Fibroblast of mammary gland (primary cell): Measurements from ENCODE around the gene OR6M1.

Source experiments
- DNase-seq: peaks from one replicate; pipeline ENCODE4 v3.0.0-alpha.2; 2010; ENCODE audit warnings: low read depth
- H3K4me3 ChIP-seq: 2 replicates; pipeline ENCODE4 v1.5.1; 2011; ENCODE audit warnings: low read depth, mild to moderate bottlenecking, low read length, moderate library complexity; ENCODE audit not compliant: control insufficient read depth
- CTCF ChIP-seq: conservative IDR thresholded peaks from 2 replicates; pipeline ENCODE4 v1.5.1; 2011; ENCODE audit warnings: low read depth, low read length, inconsistent platforms; ENCODE audit not compliant: control insufficient read depth, insufficient read depth

OR6M1 gene

DNA sequence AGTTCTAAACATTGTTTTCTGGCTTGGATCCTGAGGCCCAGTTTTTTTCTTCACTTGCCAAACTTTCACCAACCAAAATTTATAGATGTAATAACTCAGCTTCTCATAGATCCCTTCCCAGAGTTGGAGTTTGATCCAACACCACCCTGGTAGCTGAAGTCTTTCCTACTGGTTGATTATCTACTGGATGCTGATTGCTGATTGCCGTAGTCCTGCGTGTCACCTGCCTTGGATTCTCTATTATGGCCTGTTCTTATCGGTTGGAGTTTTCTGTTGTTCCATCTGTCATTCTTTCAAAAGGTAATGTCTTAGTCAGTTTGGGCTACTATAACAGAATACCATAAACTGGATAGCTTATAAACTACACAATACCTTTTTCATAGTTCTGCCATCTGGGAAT, 34.5 kb downstream of the OR6M1 start:
- no peak for TF ChIP-seq CTCF
- H3K4me3 ChIP-seq: no peak overlapping the region
- DNase-seq: no peak

GRCh38 chr11:123770712-123771111, 35.4 kb downstream of the OR6M1 start:
- no peak overlapping the region for H3K4me3 ChIP-seq
- DNase-seq: no peak
- TF ChIP-seq CTCF: no peak

DNA sequence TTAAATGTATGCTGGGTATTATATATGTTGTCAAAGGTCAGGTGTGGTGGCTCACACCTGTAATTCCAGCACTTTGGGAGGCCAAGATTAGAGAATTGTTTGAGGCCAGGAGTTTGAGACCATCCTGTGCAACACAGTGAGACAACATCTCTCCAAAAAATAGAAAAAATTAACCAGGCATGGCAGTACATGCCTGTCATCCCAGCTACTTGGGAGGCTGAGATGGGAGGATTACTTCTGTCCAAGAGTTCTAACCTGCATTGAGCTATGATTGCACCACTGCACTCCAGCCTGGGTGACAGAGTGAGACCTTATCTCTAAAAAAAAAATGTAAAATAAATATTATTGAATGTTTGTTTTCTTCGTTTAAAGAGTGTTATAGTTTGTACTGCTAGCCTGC, 40.5 kb downstream of the OR6M1 start:
- TF ChIP-seq CTCF: no peak
- DNase-seq: no peak

GRCh38 chr11:123762422-123762821, 43.7 kb downstream of the OR6M1 start:
- no peak overlapping the region for H3K4me3 ChIP-seq
- no peak for DNase-seq
- TF ChIP-seq CTCF: no peak

More for the DNA sequence above, 40.5 kb downstream of the OR6M1 start:
- H3K4me3 ChIP-seq: no peak overlapping the region

DNA sequence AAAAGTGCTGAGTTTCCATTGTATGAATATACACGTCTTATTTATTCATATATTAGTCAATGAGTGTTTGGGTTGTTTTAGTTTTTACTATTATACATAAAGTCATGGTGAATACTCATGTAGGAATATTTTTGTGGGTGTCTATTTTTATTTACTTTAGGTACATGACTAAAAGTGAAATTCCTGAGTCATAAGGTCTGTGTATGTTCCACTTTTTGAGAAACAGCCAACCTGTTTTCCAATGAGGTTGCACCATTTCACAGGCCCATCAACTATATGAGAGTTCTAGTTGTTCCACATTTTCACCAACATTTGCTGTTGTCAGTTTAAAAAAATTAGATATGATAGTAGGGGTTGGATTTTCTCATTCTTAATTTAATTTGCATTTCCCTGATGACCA, 45.3 kb downstream of the OR6M1 start:
- TF ChIP-seq CTCF: no peak
- H3K4me3 ChIP-seq: no peak overlapping the region
- DNase-seq: no peak

DNA sequence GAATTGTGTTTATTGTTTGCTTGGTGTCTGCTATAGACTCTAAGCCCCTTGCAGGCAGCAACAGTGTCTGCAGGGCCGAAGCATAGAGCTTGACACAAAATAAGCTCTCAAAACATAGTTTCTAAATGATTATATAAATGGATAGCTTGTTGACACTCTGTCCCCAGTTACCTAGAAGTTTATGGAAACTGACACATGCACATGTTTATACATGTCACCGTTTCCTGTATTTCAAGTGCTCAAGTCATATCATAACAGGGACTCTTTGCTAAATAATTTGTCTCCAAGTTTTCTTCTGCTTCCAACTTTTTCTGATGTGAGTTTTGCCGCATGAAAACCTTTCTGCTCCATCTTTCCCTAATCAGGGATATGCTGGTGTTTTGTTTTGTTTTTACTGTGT, 48.2 kb downstream of the OR6M1 start:
- TF ChIP-seq CTCF: no peak
- H3K4me3 ChIP-seq: no peak overlapping the region
- DNase-seq: no peak

DNA sequence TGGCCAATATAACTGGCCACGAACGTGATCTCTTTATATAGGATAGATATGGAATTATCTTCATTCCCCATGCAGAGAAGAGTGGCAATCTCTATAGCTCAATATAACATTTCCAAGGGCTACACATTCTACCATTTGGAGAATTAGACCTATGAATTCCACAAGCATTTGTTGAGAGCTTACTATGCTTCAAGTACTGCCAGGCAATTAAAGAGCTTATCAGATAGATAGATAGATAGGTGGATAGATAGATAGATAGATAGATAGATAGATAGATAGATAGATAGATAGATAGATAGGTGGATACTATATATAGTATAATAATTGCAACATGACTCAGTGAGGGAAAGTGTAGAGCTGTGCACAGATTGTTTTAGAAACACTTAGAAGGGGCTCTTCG, 50.3 kb downstream of the OR6M1 start:
- no peak for DNase-seq
- H3K4me3 ChIP-seq: no peak overlapping the region
- TF ChIP-seq CTCF: no peak
